BE2C (cell line): ENCODE results near the gene TYRO3.

Experiments
- DNase-seq: peaks from one replicate; pipeline ENCODE4 v3.0.0-alpha.2; 2020
- H3K27me3 ChIP-seq: fragments of 250-450 bp; sonication (Bioruptor Pico); 2 replicates; pipeline ENCODE4 v1.5.1; 2020; ENCODE audit warnings: mild to moderate bottlenecking
- H3K36me3 ChIP-seq: fragments of 250-450 bp; sonication (Bioruptor Pico); 2 replicates; pipeline ENCODE4 v1.5.1; 2020; ENCODE audit warnings: mild to moderate bottlenecking
- H3K4me1 ChIP-seq: fragments of 250-450 bp; sonication (Bioruptor Pico); 2 replicates; pipeline ENCODE4 v1.5.1; 2020
- H3K4me3 ChIP-seq: 2 replicates; pipeline ENCODE4 v1.5.1; 2011; ENCODE audit warnings: low read depth, low read length
- H3K9me3 ChIP-seq: fragments of 250-450 bp; sonication (Bioruptor Pico); 2 replicates; pipeline ENCODE4 v1.5.1; 2020
- CTCF ChIP-seq: IDR thresholded peaks from 2 replicates; pipeline ENCODE4 v1.5.1; 2012; ENCODE audit warnings: mild to moderate bottlenecking, low read depth, low read length

The TYRO3 gene

GRCh38 chr15:41557673-41558399 lies 1.2 kb upstream of the TYRO3 start:
- Histone ChIP-seq H3K4me3 (peak overlapping the region; percentile 74), H3K9me3 (no peaks in the 10 kb centered on the region), H3K36me3 (peaks cover 5% of the 10 kb centered on the region), H3K4me1 (peaks cover 17% of the 10 kb centered on the region), H3K27me3 (no peaks in the 10 kb centered on the region)
- TF ChIP-seq CTCF: peak; percentile 99
- peak; percentile 92 for DNase-seq

- no peak for TF ChIP-seq CTCF
- H3K4me3 ChIP-seq: peak overlapping the region; percentile 74
- H3K27me3 ChIP-seq: no peaks in the 10 kb centered on the region
- peaks cover 25% of the 10 kb centered on the region for H3K4me1 ChIP-seq
- no peak for DNase-seq
- peaks cover 10% of the 10 kb centered on the region for H3K36me3 ChIP-seq
- no peaks in the 10 kb centered on the region for H3K9me3 ChIP-seq
Observed at GRCh38 chr15:41559239-41559782, 299 bp downstream of the TYRO3 start.

GRCh38 chr15:41560572-41560874 lies 1.5 kb downstream of the TYRO3 start:
- DNase-seq: no peak
- H3K4me1 ChIP-seq: peaks cover 33% of the 10 kb centered on the region
- H3K36me3 ChIP-seq: peaks cover 10% of the 10 kb centered on the region
- no peaks in the 10 kb centered on the region for H3K27me3 ChIP-seq
- H3K9me3 ChIP-seq: no peaks in the 10 kb centered on the region
- no peak for TF ChIP-seq CTCF
- no peak overlapping the region; the same call in 1 of the 2 replicates for H3K4me3 ChIP-seq

- TF ChIP-seq CTCF: no peak
- no peak overlapping the region for H3K4me3 ChIP-seq
Observed at GRCh38 chr15:41561104-41561776, 2.2 kb downstream of the TYRO3 start.

GRCh38 chr15:41561777-41562145 lies 2.7 kb downstream of the TYRO3 start:
- Histone ChIP-seq H3K9me3 (no peaks in the 10 kb centered on the region), H3K4me3 (no peak overlapping the region), H3K36me3 (peaks cover 10% of the 10 kb centered on the region), H3K4me1 (peaks cover 43% of the 10 kb centered on the region), H3K27me3 (no peaks in the 10 kb centered on the region)
- DNase-seq: peak; percentile 51
- 0 out of 2 replicates have a peak, but pooled peaks have one; percentile 26 for TF ChIP-seq CTCF

More at GRCh38 chr15:41561104-41561776, 2.2 kb downstream of the TYRO3 start:
- Histone ChIP-seq H3K36me3 (peaks cover 10% of the 10 kb centered on the region), H3K27me3 (no peaks in the 10 kb centered on the region), H3K9me3 (no peaks in the 10 kb centered on the region), H3K4me1 (peaks cover 38% of the 10 kb centered on the region)
- no peak for DNase-seq

- Histone ChIP-seq H3K27me3 (no peaks in the 10 kb centered on the region), H3K4me1 (peaks cover 45% of the 10 kb centered on the region), H3K36me3 (peaks cover 10% of the 10 kb centered on the region), H3K4me3 (no peak overlapping the region), H3K9me3 (no peaks in the 10 kb centered on the region)
- no peak for TF ChIP-seq CTCF
- no peak for DNase-seq
Observed at GRCh38 chr15:41562244-41562643, 3.2 kb downstream of the TYRO3 start.
